GM19324 (cell line): Measurements from ENCODE around the gene PRRG3.
"Not testable (repeated sequence)": the region's sequence is repeated elsewhere in the genome, so short reads cannot be mapped to it uniquely, and the experiment has no call there.

ENCODE experiments used
- ATAC-seq: cut with Tn5 transposase; IDR thresholded peaks from one replicate; pipeline ENCODE4 v1.9.1; 2021; ENCODE audit warnings: mild to moderate bottlenecking, moderate library complexity; ENCODE audit not compliant: unreplicated experiment, low FRiP score

Gene PRRG3

GRCh38 chrX:151694661-151695582 lies at the start of gene PRRG3:
PRRG3 (plus strand) TSS chrX:151695458; CDS start chrX:151698815, 3,357 bp downstream.
- ATAC-seq, result no peak

GRCh38 chrX:151675121-151675746 lies 20.0 kb upstream of the PRRG3 start:
- ATAC-seq, result no peak

- no peak for ATAC-seq
These were observed 19.1 kb upstream of the PRRG3 start for GRCh38 chrX:151676196-151676595.

- no peak for ATAC-seq
These were observed 15.4 kb upstream of the PRRG3 start for GRCh38 chrX:151679798-151680402.

GRCh38 chrX:151680805-151681204 lies 14.5 kb upstream of the PRRG3 start:
- ATAC-seq, result peak; percentile 76

- no peak for ATAC-seq
These were observed 7.6 kb upstream of the PRRG3 start for GRCh38 chrX:151687635-151688034.

GRCh38 chrX:151688695-151689094 lies 6.6 kb upstream of the PRRG3 start:
- ATAC-seq, result no peak

GRCh38 chrX:151692825-151693224 lies 2.4 kb upstream of the PRRG3 start:
- ATAC-seq, result no peak

GRCh38 chrX:151694121-151694520 lies 1.1 kb upstream of the PRRG3 start:
- no peak for ATAC-seq

GRCh38 chrX:151695583-151696340 lies 504 bp downstream of the PRRG3 start:
- no peak for ATAC-seq

- not testable (repeated sequence) for ATAC-seq
These were observed 1.8 kb downstream of the PRRG3 start for GRCh38 chrX:151697082-151697481.

- no peak for ATAC-seq
These were observed 2.3 kb downstream of the PRRG3 start for GRCh38 chrX:151697522-151697921.

- no peak for ATAC-seq
These were observed 3.2 kb downstream of the PRRG3 start for GRCh38 chrX:151698485-151698884.

GRCh38 chrX:151699746-151700145 lies 4.5 kb downstream of the PRRG3 start:
- ATAC-seq, result no peak

GRCh38 chrX:151700581-151700980 lies 5.3 kb downstream of the PRRG3 start:
- ATAC-seq, result no peak

- ATAC-seq, result no peak
These were observed 5.8 kb downstream of the PRRG3 start for GRCh38 chrX:151701071-151701470.

GRCh38 chrX:151701531-151701930 lies 6.3 kb downstream of the PRRG3 start:
- no peak for ATAC-seq

GRCh38 chrX:151702026-151702714 lies 6.9 kb downstream of the PRRG3 start:
- ATAC-seq, result no peak

- ATAC-seq, result no peak
These were observed 7.6 kb downstream of the PRRG3 start for GRCh38 chrX:151702741-151703340.

- no peak for ATAC-seq
These were observed 8.2 kb downstream of the PRRG3 start for GRCh38 chrX:151703487-151703886.
